Measurements from ENCODE around the gene CFB. TPM values are rescaled to one million over a fixed set of nuclear protein-coding genes. Genes with fewer than 3 reads are reported as not detected.

Gene CFB
- total RNA-seq, 1 donor from 2014 or later, result 1.4 TPM

GRCh38 chr6:31935021-31935420, 10.9 kb upstream of the CFB start:
- H3K79me2 ChIP-seq (ENCODE audit: insufficient read depth, low read length), result no peaks in the 10 kb centered on the region
- TF ChIP-seq CTCF (IDR thresholded peaks at IDR 0.05; ENCODE audit: insufficient read depth, low read depth, low read length) (no peak), EZH2 (IDR thresholded peaks at IDR 0.05; ENCODE audit: insufficient read depth, low read length) (no peak)
- no peak overlapping the region for H3K9ac ChIP-seq (ENCODE audit: low read length)
- Mint-ChIP-seq H3K27ac (ENCODE audit: unreplicated experiment) (no peak overlapping the region), H3K36me3 (ENCODE audit: low read depth, unreplicated experiment) (peaks cover 7% of the 10 kb centered on the region), H3K27me3 (ENCODE audit: low read depth, unreplicated experiment) (peaks cover 29% of the 10 kb centered on the region), H3K9me3 (ENCODE audit: unreplicated experiment) (peaks cover 6% of the 10 kb centered on the region), H3K4me1 (ENCODE audit: low read depth, unreplicated experiment) (no peaks in the 10 kb centered on the region), H3K4me3 (ENCODE audit: unreplicated experiment) (no peak overlapping the region)
- H2AFZ ChIP-seq (ENCODE audit: low read depth, low read length), result no peak overlapping the region
- H3K9me3 ChIP-seq (ENCODE audit: insufficient read depth, low read depth, low read length), result no peaks in the 10 kb centered on the region
- H3K27me3 ChIP-seq (ENCODE audit: insufficient read depth, low read length), result peaks cover 5% of the 10 kb centered on the region
- H3K4me3 ChIP-seq (ENCODE audit: insufficient read depth, low read depth, low read length), result no peak overlapping the region
- H3K27ac ChIP-seq (ENCODE audit: low read depth, low read length), result no peak overlapping the region
- H3K36me3 ChIP-seq (ENCODE audit: insufficient read depth, low read length), result no peaks in the 10 kb centered on the region
- no peaks in the 10 kb centered on the region for H4K20me1 ChIP-seq (ENCODE audit: insufficient read depth, low read length)
- no peaks in the 10 kb centered on the region for H3K4me1 ChIP-seq (ENCODE audit: insufficient read depth, low read length)
- DNase-seq (ENCODE audit: low read depth) (no peak), FAIRE-seq (no peak)
- H3K4me2 ChIP-seq (ENCODE audit: low read length), result no peak overlapping the region

DNA sequence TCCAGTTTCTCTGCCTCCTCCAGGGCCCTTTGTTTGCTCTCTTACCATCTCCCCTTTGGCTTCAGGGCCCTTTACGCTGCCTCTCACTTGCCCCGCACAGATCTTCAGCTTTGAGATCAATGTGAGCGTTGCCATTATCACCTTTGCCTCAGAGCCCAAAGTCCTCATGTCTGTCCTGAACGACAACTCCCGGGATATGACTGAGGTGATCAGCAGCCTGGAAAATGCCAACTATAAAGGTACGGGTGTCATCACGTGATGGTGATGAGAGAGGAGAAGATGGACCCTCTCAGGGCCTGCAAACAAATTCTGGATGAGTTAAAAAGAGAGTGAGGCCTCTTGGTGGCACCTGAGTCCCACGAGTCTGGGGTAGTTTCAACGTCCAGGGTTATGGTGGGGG, 10.1 kb upstream of the CFB start:
- no peak overlapping the region for H3K27ac ChIP-seq (ENCODE audit: low read depth, low read length)
- H3K9ac ChIP-seq (ENCODE audit: low read length), result no peak overlapping the region
- peaks cover 5% of the 10 kb centered on the region for H3K27me3 ChIP-seq (ENCODE audit: insufficient read depth, low read length)
- no peaks in the 10 kb centered on the region for H4K20me1 ChIP-seq (ENCODE audit: insufficient read depth, low read length)
- H2AFZ ChIP-seq (ENCODE audit: low read depth, low read length), result no peak overlapping the region
- Mint-ChIP-seq H3K4me3 (ENCODE audit: unreplicated experiment) (no peak overlapping the region), H3K9me3 (ENCODE audit: unreplicated experiment) (peaks cover 5% of the 10 kb centered on the region), H3K4me1 (ENCODE audit: low read depth, unreplicated experiment) (peaks cover 5% of the 10 kb centered on the region), H3K36me3 (ENCODE audit: low read depth, unreplicated experiment) (peaks cover 7% of the 10 kb centered on the region), H3K27me3 (ENCODE audit: low read depth, unreplicated experiment) (peaks cover 28% of the 10 kb centered on the region), H3K27ac (ENCODE audit: unreplicated experiment) (no peak overlapping the region)
- H3K9me3 ChIP-seq (ENCODE audit: insufficient read depth, low read depth, low read length), result no peaks in the 10 kb centered on the region
- no peak for DNase-seq (ENCODE audit: low read depth)
- no peaks in the 10 kb centered on the region for H3K4me1 ChIP-seq (ENCODE audit: insufficient read depth, low read length)
- TF ChIP-seq EZH2 (IDR thresholded peaks at IDR 0.05; ENCODE audit: insufficient read depth, low read length), result no peak
- TF ChIP-seq CTCF (IDR thresholded peaks at IDR 0.05; ENCODE audit: insufficient read depth, low read depth, low read length), result no peak
- H3K4me2 ChIP-seq (ENCODE audit: low read length), result no peak overlapping the region
- H3K36me3 ChIP-seq (ENCODE audit: insufficient read depth, low read length), result no peaks in the 10 kb centered on the region
- FAIRE-seq, result no peak
- H3K4me3 ChIP-seq (ENCODE audit: insufficient read depth, low read depth, low read length), result no peak overlapping the region
- H3K79me2 ChIP-seq (ENCODE audit: insufficient read depth, low read length), result no peaks in the 10 kb centered on the region

- Histone ChIP-seq H2AFZ (ENCODE audit: low read depth, low read length) (no peak overlapping the region), H4K20me1 (ENCODE audit: insufficient read depth, low read length) (no peaks in the 10 kb centered on the region), H3K36me3 (ENCODE audit: insufficient read depth, low read length) (no peaks in the 10 kb centered on the region), H3K4me1 (ENCODE audit: insufficient read depth, low read length) (peaks cover under 1% of the 10 kb centered on the region), H3K79me2 (ENCODE audit: insufficient read depth, low read length) (no peaks in the 10 kb centered on the region), H3K9ac (ENCODE audit: low read length) (no peak overlapping the region), H3K27me3 (ENCODE audit: insufficient read depth, low read length) (peaks cover 14% of the 10 kb centered on the region), H3K9me3 (ENCODE audit: insufficient read depth, low read depth, low read length) (no peaks in the 10 kb centered on the region), H3K27ac (ENCODE audit: low read depth, low read length) (no peak overlapping the region), H3K4me3 (ENCODE audit: insufficient read depth, low read depth, low read length) (no peak overlapping the region), H3K4me2 (ENCODE audit: low read length) (no peak overlapping the region)
- Mint-ChIP-seq H3K4me3 (ENCODE audit: unreplicated experiment) (no peak overlapping the region), H3K27ac (ENCODE audit: unreplicated experiment) (peak overlapping the region; percentile 84), H3K4me1 (ENCODE audit: low read depth, unreplicated experiment) (peaks cover 8% of the 10 kb centered on the region), H3K36me3 (ENCODE audit: low read depth, unreplicated experiment) (no peaks in the 10 kb centered on the region), H3K27me3 (ENCODE audit: low read depth, unreplicated experiment) (peaks cover 34% of the 10 kb centered on the region), H3K9me3 (ENCODE audit: unreplicated experiment) (no peaks in the 10 kb centered on the region)
- no peak for FAIRE-seq
- peak; percentile 7 for DNase-seq (ENCODE audit: low read depth)
- TF ChIP-seq EZH2 (IDR thresholded peaks at IDR 0.05; ENCODE audit: insufficient read depth, low read length) (no peak), CTCF (IDR thresholded peaks at IDR 0.05; ENCODE audit: insufficient read depth, low read depth, low read length) (no peak)
These were observed 5.6 kb upstream of the CFB start for GRCh38 chr6:31940256-31940664.
